HCT116 (cell line): ENCODE data around the gene RNF166.

ENCODE experiments used
- EZH2 ChIP-seq: fragments of 200-600 bp; sonication (generic); IDR thresholded peaks from 2 replicates; pipeline ENCODE4 v1.6.1; 2017; ENCODE audit warnings: antibody characterized with exemption, mixed run types
- POLR2A ChIP-seq: IDR thresholded peaks from 2 replicates; pipeline ENCODE4 v1.7.0; 2011; ENCODE audit warnings: borderline replicate concordance; ENCODE audit not compliant: insufficient read depth, insufficient read length; ENCODE audit errors: extremely low read depth
- ZNF274 ChIP-seq: fragments of 200-500 bp; sonication (Bioruptor generic); IDR thresholded peaks from 2 replicates; pipeline ENCODE4 v1.6.1; 2014; ENCODE audit warnings: mild to moderate bottlenecking, low read depth, low read length, inconsistent platforms
- TF ChIP-seq, protein P1 (sequence below), 3 experiments: fragments of 200-600 bp in 1 of 3; sonication (generic) in 1 of 3; IDR thresholded peaks in 2 of 3; conservative IDR thresholded peaks in 1 of 3; 2 replicates each; pipeline ENCODE4 v1.5.1; 2012 to 2017; ENCODE audit warnings: low read depth in 2 of 3, low read length in 2 of 3, antibody characterized with exemption in 1 of 3, borderline replicate concordance in 1 of 3, control low read depth in 1 of 3, mild to moderate bottlenecking in 1 of 3, mixed read lengths in 1 of 3, mixed run types in 1 of 3, moderate library complexity in 1 of 3; ENCODE audit not compliant: insufficient read depth in 1 of 3

DNA sequence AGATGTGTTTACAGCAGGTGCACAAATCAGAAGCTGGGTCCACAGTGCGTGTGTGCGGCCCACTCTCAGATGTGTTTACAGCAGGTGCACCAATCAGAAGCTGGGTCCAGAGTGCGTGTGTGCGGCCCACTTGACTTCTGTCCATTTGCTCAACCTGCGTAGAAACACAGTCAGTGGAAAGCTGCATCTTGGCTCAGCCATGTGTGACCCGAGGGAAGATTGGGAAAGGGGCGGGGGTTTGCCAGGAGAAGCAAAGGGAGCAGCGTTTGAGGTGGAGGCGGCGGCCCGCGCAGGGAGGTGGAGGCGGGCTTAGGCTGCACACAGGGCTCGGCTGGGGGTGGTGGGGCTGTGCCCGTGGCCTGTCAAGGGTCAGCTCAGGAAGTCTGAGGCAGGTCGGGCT, 4.3 kb upstream of the RNF166 start:
- TF ChIP-seq, protein P1, sequence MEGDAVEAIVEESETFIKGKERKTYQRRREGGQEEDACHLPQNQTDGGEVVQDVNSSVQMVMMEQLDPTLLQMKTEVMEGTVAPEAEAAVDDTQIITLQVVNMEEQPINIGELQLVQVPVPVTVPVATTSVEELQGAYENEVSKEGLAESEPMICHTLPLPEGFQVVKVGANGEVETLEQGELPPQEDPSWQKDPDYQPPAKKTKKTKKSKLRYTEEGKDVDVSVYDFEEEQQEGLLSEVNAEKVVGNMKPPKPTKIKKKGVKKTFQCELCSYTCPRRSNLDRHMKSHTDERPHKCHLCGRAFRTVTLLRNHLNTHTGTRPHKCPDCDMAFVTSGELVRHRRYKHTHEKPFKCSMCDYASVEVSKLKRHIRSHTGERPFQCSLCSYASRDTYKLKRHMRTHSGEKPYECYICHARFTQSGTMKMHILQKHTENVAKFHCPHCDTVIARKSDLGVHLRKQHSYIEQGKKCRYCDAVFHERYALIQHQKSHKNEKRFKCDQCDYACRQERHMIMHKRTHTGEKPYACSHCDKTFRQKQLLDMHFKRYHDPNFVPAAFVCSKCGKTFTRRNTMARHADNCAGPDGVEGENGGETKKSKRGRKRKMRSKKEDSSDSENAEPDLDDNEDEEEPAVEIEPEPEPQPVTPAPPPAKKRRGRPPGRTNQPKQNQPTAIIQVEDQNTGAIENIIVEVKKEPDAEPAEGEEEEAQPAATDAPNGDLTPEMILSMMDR (IDR thresholded peaks at IDR 0.05 in 2 of 3, conservative IDR thresholded peaks at IDR 0.05 in 1 of 3; ENCODE audit: borderline replicate concordance in 1 of 3, insufficient read depth in 1 of 3, low read depth in 2 of 3, low read length in 2 of 3) = no peak
- TF ChIP-seq EZH2 = no peak
- no peak for TF ChIP-seq ZNF274
- no peak for TF ChIP-seq POLR2A
